OCI-LY7 (cell line): Measurements from ENCODE around the gene STAM2. TPM values are rescaled to one million over a fixed set of nuclear protein-coding genes. Genes with fewer than 3 reads are reported as not detected.

Experiments used
- BruUV-seq: library from RNA; stranded (reverse); fragments of 400-500 nt; replicated peaks from 2 replicates; lab custom pipeline; 2021; lab: Mats Ljungman, UMichigan
- CTCF ChIA-PET: fragments of 300-600 bp; sonication (Branson Sonifier 250); formaldehyde crosslinking; loops from one replicate; lab custom pipeline; 2022; ENCODE audit warnings: antibody characterized with exemption; ENCODE audit not compliant: unreplicated experiment; lab: Charles Lee
- POLR2A ChIA-PET: fragments of 300-600 bp; sonication (Branson Sonifier 250); formaldehyde crosslinking; loops from one replicate; lab custom pipeline; 2022; ENCODE audit warnings: antibody characterized with exemption; lab: Charles Lee
- DNase-seq: peaks from one replicate; pipeline ENCODE4 v3.0.0-alpha.2; 2015; ENCODE audit warnings: low spot score
- H2AFZ ChIP-seq: fragments of 200-600 bp; sonication (generic), shearing (Covaris generic); 2 replicates; pipeline ENCODE4 v1.6.1; 2014; ENCODE audit warnings: mild to moderate bottlenecking, antibody characterized with exemption, low read length, moderate library complexity
- H3K27ac ChIP-seq: fragments of 200-600 bp; sonication (generic); 2 replicates; pipeline ENCODE4 v1.5.1; 2014; ENCODE audit warnings: mixed run types, low read depth, mild to moderate bottlenecking, moderate library complexity, low read length, inconsistent platforms; ENCODE audit not compliant: poor library complexity, severe bottlenecking
- H3K36me3 ChIP-seq: fragments of 200-600 bp; sonication (generic); 2 replicates; pipeline ENCODE4 v1.6.1; 2014; ENCODE audit warnings: mild to moderate bottlenecking, antibody characterized with exemption, low read length, moderate library complexity, mixed read lengths; ENCODE audit not compliant: insufficient read depth
- H3K4me1 ChIP-seq: fragments of 200-600 bp; sonication (generic); 2 replicates; pipeline ENCODE4 v1.5.1; 2014; ENCODE audit warnings: mild to moderate bottlenecking, low read length; ENCODE audit not compliant: insufficient read depth, poor library complexity, severe bottlenecking
- H3K4me2 ChIP-seq: fragments of 200-600 bp; sonication (generic); 2 replicates; pipeline ENCODE4 v1.6.1; 2014; ENCODE audit warnings: mild to moderate bottlenecking, low read length
- H3K4me3 ChIP-seq: fragments of 200-600 bp; sonication (generic); 2 replicates; pipeline ENCODE4 v1.5.1; 2014; ENCODE audit warnings: mild to moderate bottlenecking, low read depth, low read length; ENCODE audit not compliant: poor library complexity, severe bottlenecking
- H3K79me2 ChIP-seq: fragments of 200-600 bp; sonication (generic); 2 replicates; pipeline ENCODE4 v1.6.1; 2016; ENCODE audit warnings: low read depth, mild to moderate bottlenecking, low read length, moderate library complexity, mixed read lengths; ENCODE audit not compliant: insufficient read depth
- H3K9me2 ChIP-seq: fragments of 200-600 bp; sonication (generic); 2 replicates; pipeline ENCODE4 v1.6.1; 2016; ENCODE audit warnings: mild to moderate bottlenecking, low read length, mixed read lengths; ENCODE audit not compliant: insufficient read depth
- H3K9me3 ChIP-seq: fragments of 200-600 bp; sonication (generic); 2 replicates; pipeline ENCODE4 v1.6.1; 2014; ENCODE audit warnings: mild to moderate bottlenecking, mixed run types, low read length, mixed read lengths
- H4K20me1 ChIP-seq: fragments of 200-600 bp; sonication (generic); 2 replicates; pipeline ENCODE4 v1.6.1; 2014; ENCODE audit warnings: mild to moderate bottlenecking, antibody characterized with exemption, low read length, moderate library complexity, mixed read lengths; ENCODE audit not compliant: insufficient read depth
- CTCF ChIP-seq: fragments of 200-600 bp; sonication (generic); conservative IDR thresholded peaks from 2 replicates; pipeline ENCODE4 v1.5.1; 2014; ENCODE audit warnings: mild to moderate bottlenecking, antibody characterized with exemption, low read length, moderate library complexity, mixed read lengths
- EZH2phosphoT487 ChIP-seq: fragments of 200-600 bp; sonication (generic); IDR thresholded peaks from 2 replicates; pipeline ENCODE4 v1.6.1; 2018; ENCODE audit warnings: low read depth, borderline replicate concordance, mild to moderate bottlenecking, mixed run types, antibody characterized with exemption, low read length, moderate library complexity, mixed read lengths
- intact Hi-C: fragments of 100-400 bp; cut with micrococcal nuclease; formaldehyde crosslinking; loops from one replicate; pipeline ENCODE4 v1.10.0; 2022; ENCODE audit not compliant: unreplicated experiment
- total RNA-seq, 2 experiments: library from RNA; depleted of rRNA in 1 of 2; stranded (reverse); fragments of >200 nt in 1 of 2; shearing (Covaris generic) in 1 of 2; gene quantifications; 2 replicates each; pipeline ENCODE4 v1.2.3, GENCODE V29; 2014 to 2022

STAM2 gene
- total RNA-seq, 2 experiments from 2014 or later, result 17.7 to 22.1 TPM

- no peaks in the 10 kb centered on the region for H3K79me2 ChIP-seq
- ChIA-PET CTCF (no interaction called here), POLR2A (interaction anchor here (1.2 kb wide), 1 partner anchor 8 kb away, joined by 3 read pairs; no protein-coding TSS in a partner anchor)
Observed at GRCh38 chr2:152103271-152103670, 72.3 kb downstream of the STAM2 start.

DNA sequence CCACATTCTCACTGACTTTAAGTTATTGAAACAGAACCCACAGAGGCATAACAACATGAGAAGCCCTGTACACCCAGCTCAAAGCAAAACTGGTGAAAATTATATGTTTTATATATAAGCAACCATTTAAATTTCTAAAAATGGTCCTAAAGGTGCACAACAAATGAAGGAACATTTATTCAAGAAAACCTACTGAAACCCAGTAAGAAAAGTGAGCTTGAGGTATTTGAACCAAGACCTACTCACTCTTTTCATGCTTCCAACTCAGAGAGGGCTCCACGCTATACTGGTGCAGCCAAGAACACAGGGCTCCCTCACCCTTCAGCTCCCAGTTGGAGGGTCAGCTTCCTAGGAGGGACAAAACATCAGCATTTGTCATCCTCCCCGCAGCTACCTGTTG lies 74.6 kb downstream of the STAM2 start:
- TF ChIP-seq CTCF (no peak), EZH2phosphoT487 (no peak)
- Histone ChIP-seq H3K9me2 (no peaks in the 10 kb centered on the region), H4K20me1 (no peaks in the 10 kb centered on the region), H3K27ac (no peak overlapping the region), H3K36me3 (no peaks in the 10 kb centered on the region), H3K4me3 (no peak overlapping the region), H2AFZ (no peak overlapping the region), H3K9me3 (no peaks in the 10 kb centered on the region), H3K4me1 (no peaks in the 10 kb centered on the region), H3K79me2 (no peaks in the 10 kb centered on the region), H3K4me2 (no peak overlapping the region)
- BruUV-seq, result no TSS peak
- intact Hi-C loops, result no loop called here
- ChIA-PET POLR2A (interaction anchor here (0.9 kb wide), 1 partner anchor 13 kb away, joined by 3 read pairs; no protein-coding TSS in a partner anchor), CTCF (no interaction called here)
- no peak for DNase-seq

More at GRCh38 chr2:152103271-152103670, 72.3 kb downstream of the STAM2 start:
- Histone ChIP-seq H3K9me3 (no peaks in the 10 kb centered on the region), H3K4me1 (no peaks in the 10 kb centered on the region), H3K4me2 (no peak overlapping the region), H3K27ac (no peak overlapping the region), H4K20me1 (no peaks in the 10 kb centered on the region), H3K9me2 (no peaks in the 10 kb centered on the region), H3K36me3 (no peaks in the 10 kb centered on the region), H2AFZ (no peak overlapping the region), H3K4me3 (no peak overlapping the region)
- DNase-seq, result no peak
- TF ChIP-seq EZH2phosphoT487, result no peak
- no peak for TF ChIP-seq CTCF
- no TSS peak for BruUV-seq
- intact Hi-C loops, result no loop called here

DNA sequence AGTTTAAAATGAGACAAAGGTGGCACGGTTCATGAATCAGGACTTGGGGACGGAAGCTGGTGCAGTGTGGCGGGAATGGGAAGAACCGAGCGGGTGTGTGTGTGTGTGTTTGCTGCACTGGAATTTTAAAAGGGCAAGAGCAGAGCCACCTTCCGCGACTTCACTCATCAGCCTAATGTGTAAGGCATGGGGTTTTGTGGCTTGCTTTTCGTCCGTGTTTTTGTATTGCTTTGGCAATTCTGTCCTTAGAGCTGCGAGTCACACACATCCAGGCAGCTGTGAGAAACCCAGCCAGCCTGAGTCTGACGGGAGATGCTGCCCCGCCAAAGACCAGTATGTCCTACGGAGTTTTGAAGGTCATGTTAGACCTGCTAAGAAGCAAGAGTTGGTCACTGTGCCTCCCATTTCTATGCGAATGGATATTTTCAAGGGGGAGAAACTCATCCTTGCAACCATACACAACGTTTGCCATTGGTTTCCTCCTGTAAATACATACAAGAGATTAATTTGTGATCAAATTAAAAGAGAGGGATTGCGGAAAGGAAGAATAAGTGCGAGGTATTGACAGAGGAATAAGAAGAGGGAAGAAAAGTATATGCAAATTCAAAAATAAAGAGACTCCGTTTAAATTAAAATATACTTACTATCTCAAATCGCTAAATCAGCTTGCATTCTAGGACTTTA lies 76.1 kb downstream of the STAM2 start:
- ChIA-PET CTCF (interaction anchor here (0.6 kb wide), 1 partner anchor 1327 kb away, joined by 12 read pairs; no protein-coding TSS in a partner anchor), POLR2A (no interaction called here)
- Histone ChIP-seq H3K4me1 (no peaks in the 10 kb centered on the region), H2AFZ (no peak overlapping the region), H4K20me1 (no peaks in the 10 kb centered on the region), H3K36me3 (no peaks in the 10 kb centered on the region), H3K79me2 (no peaks in the 10 kb centered on the region), H3K9me3 (no peaks in the 10 kb centered on the region), H3K27ac (no peak overlapping the region), H3K4me2 (no peak overlapping the region), H3K9me2 (no peaks in the 10 kb centered on the region), H3K4me3 (no peak overlapping the region)
- no peak for DNase-seq
- TF ChIP-seq EZH2phosphoT487 (no peak), CTCF (no peak)
- intact Hi-C loops, result no loop called here
- BruUV-seq, result no TSS peak
